GM19324 (cell line): ENCODE measurements around the gene BLCAP.
"Not testable (repeated sequence)": the region's sequence is repeated elsewhere in the genome, so short reads cannot be mapped to it uniquely, and the experiment has no call there.

ENCODE experiments used
- ATAC-seq: cut with Tn5 transposase; IDR thresholded peaks from one replicate; pipeline ENCODE4 v1.9.1; 2021; ENCODE audit warnings: mild to moderate bottlenecking, moderate library complexity; ENCODE audit not compliant: unreplicated experiment, low FRiP score

BLCAP gene

DNA sequence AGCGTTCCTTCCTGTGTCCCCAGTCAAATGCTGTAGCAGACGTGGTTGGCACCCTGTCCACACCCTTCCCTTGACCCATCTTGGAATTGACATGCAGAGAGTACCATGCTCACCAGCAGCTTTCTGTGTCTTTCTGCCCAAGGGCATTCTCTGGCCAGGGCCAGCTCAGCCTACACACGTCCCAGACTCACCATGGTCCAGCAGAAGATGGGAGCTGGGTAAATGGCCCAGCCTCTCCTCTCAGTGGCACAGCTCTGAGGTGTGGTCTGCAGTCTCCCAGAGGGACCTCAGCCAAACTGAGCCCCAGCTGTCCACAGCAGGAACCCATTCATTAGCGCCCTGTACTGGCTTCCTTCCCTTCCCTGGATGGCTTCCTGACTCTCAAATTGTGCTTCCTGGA lies 31.1 kb upstream of the BLCAP start:
- no peak for ATAC-seq

DNA sequence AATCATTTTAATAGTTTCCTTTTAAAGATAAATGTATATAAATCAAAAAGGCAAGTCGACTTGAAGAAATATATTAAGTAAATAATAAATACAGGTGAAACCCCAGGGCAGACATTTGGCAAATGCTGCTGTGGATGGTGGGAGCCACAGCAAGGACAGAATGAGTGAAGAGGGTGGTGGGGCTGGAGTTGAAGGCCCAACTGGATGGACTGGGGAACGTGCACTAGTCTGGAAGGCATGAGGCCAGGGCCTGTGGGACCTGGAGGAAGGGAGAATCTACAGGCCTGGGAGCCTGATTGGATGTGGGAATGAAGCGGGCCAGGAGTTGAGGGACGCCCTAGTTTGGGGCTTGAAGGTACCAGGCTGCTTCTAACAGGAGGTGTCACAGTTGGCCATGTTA lies 30.6 kb upstream of the BLCAP start:
- ATAC-seq = no peak

DNA sequence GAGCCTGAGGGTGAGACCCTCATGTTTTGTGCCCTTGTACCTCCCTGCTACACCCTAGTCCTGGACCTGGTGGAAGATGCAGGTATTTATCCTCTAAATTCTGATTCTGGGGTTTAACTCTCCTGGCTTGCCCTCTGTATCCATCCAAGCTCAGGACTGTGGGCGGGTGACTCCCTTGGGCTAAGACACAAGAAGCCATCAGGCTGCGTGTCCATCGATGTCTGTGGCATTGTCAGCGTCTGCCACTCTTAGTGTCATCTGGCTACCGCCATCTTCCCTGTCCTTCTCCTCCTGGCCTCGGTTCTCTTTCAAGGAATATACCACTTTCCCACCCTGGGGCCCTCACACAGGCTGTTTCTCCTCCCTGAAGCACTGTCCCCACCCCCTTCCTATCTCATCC lies 28.9 kb upstream of the BLCAP start:
- no peak for ATAC-seq

DNA sequence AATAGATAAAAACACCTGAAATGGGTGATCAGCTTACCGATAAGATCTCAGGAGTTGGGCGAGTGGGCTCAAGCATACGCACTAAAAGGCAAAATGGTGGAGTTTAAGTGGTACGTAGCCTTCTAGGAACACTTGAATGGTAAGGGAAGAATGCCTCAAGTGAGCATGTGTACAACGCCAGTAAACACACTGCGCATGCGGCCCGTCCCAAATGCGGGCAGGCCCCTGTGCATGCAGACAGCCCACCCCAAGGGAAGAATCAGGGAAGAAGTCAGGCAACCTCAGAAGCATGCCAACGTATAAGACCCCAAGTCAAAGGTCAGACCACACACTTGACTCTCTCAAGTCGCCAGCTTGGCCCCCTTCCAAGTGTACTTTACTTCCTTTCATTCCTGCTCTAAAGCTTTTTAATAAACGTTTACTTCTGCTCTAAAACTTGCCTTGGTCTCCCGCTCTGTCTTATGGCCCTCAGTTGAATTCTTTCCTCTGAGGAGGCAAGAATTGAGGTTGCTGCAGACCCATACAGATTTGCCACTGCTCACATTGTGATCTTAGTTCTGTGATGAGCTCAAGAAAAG lies 27.1 kb upstream of the BLCAP start:
- ATAC-seq = not testable (repeated sequence)

DNA sequence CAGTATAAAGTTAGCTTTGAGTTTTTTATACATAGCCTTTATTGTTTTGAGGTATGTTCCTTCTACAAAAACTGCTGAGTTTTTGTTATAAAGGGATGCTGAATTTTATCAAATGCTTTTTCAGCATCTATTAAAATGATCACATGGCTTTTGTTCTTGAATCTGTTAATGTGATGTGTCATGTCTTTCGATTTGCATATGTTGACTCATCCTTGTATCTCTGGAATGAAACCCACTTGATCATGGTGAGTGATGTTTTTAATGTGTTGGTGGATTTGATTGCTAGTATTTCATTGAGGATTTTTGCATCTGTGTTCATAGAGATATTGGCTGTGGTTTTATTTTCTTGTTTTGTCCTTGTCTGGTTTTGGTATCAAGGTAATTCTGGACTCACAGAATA lies 24.7 kb upstream of the BLCAP start:
- ATAC-seq = no peak

DNA sequence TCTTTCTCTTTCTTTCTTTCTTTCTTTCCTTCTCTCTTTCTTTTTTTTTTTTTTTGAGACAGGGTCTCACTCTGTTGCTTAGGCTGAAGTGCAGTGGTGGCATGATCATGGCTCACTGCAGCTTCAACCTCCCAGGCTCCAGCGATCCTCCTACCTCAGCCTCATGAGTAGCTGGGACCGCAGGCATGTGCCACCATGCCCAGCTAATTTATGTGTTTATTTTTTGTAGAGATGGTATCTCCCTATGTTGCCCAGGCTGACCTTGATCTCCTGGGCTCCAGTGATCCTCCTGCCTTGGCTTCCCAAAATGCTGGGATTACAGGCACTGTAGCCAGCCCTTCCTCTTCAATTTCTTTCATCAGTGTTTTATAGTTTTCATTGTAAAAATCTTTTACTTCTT lies 24.0 kb upstream of the BLCAP start:
- not testable (repeated sequence) for ATAC-seq

DNA sequence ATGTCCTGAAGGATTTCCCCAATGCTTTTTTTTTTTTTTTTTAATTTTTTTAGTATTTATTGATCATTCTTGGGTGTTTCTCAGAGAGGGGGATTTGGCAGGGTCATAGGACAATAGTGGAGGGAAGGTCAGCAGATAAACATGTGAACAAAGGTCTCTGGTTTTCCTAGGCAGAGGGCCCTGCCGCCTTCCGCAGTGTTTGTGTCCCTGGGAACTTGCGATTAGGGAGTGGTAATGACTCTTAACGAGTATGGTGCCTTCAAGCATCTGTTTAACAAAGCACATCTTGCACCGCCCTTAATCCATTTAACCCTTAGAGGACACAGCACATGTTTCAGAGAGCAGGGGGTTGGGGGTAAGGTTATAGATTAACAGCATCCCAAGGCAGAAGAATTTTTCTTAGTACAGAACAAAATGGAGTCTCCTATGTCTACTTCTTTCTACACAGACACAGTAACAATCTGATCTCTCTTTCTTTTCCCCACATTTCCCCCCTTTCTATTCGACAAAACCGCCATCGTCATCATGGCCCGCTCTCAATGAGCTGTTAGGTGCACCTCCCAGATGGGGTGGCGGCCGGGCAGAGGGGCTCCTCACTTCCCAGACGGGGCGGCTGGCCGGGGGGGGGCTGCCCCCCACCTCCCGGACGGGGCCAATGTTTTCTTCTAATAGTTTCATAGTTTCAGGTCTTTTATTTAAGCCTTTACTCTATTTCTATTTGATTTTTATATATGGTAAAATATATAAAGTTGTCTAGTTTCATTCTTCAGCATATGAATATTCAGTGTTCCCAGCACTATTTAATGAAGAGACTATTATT lies 22.6 kb upstream of the BLCAP start:
- ATAC-seq = not testable (repeated sequence)

DNA sequence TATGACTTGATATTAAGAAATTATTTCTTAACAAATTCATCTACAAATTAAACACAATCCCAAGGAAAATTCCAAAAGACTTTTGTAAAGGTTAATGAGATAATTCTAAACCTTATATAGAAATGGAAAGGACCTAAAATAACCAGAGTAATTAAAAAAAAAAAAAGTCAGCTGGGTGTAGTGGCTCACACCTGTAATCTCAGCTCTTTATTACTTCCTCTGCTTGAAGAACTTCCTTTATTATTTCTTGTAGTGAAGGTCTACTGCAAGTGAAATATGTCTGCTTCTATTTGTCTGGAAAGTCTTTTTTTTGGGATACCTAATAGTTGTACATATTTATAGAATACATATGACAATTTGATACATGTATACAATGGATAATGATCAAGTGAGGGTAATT lies 20.2 kb upstream of the BLCAP start:
- ATAC-seq = no peak

DNA sequence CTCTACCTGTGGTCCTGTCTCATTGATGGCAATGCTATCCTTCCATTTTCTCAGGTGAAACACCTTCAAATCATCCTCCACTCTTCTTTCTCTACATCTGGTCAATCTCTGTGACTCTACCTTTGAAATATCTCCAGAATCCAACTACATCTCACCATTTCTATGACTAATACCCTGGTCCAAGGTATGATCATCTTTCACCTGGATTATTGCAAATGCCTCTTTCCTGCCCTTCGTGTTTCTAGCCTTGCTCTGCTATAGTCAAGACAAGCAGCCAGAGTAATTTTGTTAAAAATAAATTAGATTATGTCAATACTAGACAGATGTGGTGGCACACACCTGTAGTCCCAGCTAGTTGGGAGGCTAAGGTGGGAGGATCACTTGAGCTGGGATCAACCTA lies 17.8 kb upstream of the BLCAP start:
- no peak for ATAC-seq

DNA sequence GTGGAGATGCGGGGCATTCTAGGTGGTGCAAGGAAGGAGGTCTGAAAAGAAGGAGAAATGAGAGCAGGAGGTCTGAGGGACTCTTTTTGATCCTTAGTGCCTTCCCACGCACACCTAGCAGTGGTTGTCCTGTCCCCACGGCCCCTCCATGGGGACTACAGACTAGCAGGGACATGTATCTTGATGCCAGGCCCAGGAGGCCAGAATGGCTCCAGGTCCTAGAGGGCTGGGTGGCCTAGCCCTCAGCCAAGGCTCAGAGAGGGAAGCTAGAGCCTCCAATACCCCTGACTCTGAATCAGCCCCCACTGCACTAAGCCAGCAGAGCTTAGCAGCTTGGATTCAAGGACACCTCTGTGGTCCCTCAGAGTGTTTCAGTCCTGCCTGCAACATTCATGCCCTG lies 16.7 kb upstream of the BLCAP start:
- ATAC-seq = no peak

DNA sequence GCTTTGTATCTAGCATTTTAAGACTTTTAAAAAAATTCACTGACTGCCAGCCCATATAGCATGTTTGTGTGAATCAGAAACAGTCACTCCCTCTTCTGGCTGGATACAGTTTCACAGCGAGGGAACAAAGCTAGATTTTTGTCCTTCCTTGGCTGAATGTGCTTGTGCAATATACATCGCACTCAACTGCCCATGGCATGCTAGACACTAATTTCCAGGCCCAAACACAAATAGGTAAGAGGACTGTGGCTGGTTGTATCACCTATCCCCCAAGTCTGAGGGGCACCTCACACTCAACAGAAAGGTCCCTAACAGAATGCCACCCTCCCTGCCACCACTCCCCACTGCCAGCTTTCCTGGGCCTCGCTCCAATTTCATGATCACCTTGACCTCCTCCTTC lies 16.2 kb upstream of the BLCAP start:
- ATAC-seq = no peak

DNA sequence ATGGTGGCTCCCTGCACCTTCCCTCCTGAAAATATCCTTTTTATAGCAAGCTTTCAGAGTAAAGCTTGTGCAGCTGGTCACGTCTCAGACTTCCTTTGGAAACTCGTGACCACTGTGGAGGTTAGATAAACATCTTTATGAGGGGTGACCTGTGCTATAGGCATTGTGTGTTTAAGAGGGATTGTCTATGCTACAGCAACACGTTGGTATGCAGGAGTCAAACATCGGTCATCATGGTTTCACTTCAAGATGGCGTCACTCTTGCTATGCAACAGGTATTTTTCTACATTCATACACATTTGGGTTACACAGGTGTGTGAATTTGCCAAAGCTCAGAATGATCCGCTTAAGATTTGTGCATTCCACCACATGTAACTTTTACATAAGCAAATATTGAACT lies 14.6 kb upstream of the BLCAP start:
- no peak for ATAC-seq

DNA sequence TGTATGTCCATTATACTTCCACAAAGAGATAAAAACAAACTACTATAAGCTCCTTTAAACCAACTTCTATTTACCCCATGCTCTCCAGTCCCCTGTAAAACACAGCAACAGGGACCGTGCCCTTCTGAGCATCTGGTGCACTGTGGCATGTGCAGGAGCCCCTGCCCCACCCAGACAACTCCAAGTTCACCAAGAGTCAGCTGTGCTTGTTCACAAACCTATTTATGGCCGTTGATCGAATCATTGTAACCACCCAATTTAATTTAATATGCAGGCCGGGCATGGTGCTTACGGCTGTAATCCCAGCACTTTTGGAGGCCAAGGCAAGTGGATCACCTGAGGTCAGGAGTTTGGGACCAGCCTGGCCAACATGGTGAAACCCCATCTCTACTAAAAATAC lies 13.7 kb upstream of the BLCAP start:
- no peak for ATAC-seq

DNA sequence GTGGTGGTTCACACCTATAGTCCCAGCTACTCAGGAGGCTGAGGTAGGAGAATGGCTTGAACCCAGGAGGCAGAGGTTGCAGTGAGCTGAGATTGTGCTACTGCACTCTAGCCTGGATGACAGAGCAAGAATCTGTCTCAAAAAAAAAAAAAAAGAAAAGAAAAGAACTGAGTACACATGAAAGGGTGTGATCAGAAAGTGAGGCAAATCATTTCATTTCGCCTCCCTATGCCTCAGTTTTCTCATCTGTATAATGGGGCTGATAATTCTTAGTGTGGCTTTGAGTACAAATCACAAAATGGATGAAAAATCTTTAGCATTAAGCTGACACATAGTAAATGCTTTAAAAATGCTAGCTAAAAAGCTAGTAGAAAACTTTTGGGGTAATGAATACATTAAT lies 13.2 kb upstream of the BLCAP start:
- ATAC-seq = not testable (repeated sequence)

DNA sequence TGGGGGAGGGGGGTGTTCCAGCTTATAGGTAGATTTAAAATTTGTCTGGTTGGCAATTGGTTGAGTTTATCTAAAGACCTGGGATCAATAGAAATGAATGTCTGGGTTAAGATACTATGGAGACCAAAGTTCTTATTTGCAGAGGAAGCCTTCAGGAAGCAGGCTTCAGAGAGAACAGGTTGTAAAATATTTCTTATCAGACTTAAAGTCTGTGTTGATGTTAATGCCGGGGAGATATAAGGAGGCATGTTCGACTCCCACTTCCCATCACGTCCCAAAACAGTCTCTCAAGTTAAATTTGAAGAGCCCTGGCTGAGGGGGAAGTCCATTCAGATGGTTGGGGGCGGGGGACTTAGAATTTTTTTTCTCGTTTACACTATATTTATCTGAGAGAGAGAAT lies 12.3 kb upstream of the BLCAP start:
- no peak for ATAC-seq

DNA sequence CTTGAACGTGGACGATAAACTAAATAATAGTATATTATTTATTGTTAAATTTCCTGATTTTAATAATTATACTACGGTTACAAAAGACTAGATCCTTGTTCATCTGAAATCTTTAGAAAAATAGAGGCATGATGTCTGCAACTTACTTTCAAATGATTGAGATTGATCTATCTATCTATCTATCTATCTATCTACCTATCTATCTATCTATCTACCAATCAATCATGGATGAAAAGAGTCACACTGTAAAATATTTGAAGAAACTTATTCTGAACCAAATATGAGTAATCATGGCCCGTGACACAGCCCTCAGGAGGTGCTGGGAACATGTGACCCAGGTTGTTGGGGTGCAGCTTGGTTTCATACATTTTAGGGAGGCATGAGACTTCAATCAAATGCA lies 11.7 kb upstream of the BLCAP start:
- ATAC-seq = no peak

DNA sequence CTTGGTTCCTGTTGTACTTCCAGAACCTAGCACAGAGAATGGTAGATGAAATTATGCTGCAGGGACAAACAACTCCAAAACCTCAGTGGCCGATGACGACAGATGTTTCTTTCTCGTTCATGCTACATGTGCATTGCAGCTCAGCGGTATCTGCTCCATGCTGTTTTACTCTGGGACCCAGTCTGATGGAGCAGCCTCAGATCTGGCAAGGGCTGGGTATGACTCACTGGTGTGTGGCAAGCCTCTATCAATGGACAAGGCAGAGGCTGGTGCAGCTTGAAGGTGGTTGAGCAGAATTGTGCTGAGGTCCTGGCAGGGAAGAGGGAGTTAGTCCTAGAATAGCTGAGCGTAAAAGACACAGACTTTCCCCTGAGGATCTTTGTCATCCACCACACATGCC lies 10.3 kb upstream of the BLCAP start:
- ATAC-seq = no peak

DNA sequence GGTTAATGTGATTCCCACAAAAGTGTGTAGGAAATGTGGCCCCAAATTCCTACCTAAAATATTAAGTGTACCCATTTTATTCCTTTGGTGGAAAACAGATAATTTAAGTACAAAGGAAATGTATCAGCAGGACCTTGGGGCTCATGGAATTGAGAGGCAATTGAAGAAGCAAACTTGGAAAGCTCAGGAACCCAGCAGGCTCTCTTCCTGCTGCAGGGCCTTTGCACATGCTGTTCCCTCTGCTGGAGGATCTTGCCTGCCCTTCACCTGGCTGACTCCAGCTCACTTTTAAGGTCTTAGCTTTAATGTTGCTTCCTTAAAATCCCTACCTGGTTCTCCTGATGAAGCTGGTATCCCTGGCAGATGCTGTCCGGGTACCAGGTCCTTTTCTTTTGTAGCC lies 9.8 kb upstream of the BLCAP start:
- no peak for ATAC-seq

DNA sequence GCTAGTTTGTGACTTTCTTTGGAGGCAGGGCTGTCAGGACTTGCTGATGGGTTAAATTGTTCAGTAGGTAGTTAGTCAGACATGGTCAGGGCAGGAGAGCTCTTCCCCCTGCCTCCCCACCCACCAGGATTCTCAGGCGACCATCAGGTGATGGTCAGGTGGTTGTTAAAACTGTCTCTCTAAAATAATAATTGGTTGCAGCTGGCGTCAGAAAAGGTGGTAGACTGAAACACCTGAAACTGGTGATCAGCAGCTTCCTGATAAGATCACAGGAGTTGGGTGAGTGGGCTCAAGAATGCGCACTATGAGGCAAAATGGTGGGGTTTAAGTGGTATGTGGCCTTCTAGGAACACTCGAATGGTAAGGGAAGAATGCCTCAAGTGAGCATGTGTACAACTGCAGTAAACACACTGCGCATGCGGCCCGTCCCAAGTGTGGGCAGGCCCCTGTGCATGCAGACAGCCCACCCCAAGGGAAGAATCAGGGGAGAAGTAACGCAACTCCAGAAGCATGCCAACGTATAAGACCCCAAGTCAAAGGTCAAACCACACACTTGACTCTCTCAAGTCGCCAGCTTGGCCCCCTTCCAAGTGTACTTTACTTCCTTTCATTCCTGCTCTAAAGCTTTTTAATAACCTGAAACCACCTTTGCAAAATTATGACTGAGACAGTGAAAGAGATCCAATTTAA lies 7.9 kb upstream of the BLCAP start:
- no peak for ATAC-seq

DNA sequence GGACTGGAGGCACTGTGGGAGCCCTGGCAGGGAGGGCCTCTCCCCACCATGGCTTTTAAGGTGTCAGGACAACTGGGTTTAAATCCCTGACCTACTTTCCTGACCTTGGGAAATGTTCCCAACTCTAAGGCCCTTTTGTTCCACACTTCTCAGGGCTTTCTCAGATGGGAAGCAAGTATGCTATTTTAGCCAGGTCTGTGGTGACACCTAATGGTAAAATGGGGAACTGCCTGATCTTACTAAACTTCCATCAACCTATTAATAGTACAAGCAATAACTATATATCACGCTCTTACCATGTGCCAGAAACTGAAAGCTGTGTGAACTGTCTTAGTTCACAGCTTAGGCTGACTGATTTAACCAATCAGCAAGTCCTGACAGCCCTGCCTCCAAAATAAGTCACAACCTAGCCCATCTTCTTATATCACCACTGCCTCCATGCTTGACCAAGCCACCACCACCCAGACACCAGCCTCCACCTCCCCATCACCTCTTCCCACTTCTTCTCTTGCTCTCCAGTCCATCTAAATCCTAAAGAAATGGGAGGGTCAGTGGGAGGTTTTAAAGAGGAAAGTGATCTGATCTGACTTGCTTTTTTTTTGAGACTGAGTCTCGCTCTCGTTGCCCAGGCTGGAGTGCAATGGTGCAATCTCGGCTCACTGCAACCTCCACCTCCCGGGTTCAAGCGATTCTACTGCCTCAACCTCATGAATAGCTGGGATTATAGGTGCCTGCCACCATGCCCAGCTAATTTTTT lies 6.9 kb upstream of the BLCAP start:
- no peak for ATAC-seq

DNA sequence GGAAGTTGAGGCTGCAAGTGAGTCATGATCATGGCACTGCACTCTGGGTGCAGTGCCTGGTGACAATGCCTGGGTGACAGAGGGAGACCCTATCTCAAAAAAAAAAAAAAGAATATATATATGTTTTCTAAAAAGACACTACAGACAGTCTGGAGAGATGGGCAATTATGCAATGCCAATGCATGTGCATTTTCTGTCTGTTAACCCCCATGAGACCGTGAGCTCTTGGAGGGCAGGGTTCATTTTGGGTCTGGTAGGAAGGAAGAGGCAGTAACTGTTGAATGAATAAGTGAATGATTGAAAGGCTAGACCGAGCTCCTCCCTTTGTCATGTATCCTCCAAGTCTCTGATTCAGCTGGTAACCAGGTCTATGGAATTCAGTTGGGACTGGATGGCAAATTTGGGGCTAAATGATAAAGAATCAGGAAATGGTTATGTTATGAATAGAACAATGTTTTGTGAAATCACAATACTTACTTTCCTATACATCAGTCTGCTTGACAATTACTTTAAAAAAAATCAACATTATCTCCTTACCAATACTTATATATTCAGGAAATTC lies 5.6 kb upstream of the BLCAP start:
- ATAC-seq = no peak
